ENCODE measurements around the gene GADL1. TPM values are rescaled to one million over a fixed set of nuclear protein-coding genes. Genes with fewer than 3 reads are reported as not detected.

GADL1 gene
- polyA plus RNA-seq, 3 donors, result not detected

GRCh38 chr3:30875505-30875904, 19.0 kb downstream of the GADL1 start:
- DNase-seq, result no peak
- H3K27me3 Mint-ChIP-seq (ENCODE audit: low read depth in 3 of 3), result peaks cover 0 to 3% (median 0%) of the 10 kb centered on the region in 3 donors
- H3K4me3 Mint-ChIP-seq, result no peak overlapping the region
- Histone ChIP-seq H3K9me3 (replicated peaks in 1 of 2; ENCODE audit: control insufficient read depth in 1 of 2, insufficient read depth in 1 of 2, low read length in 2 of 2) (no peaks in the 10 kb centered on the region), H3K36me3 (replicated peaks in 1 of 2; ENCODE audit: control insufficient read depth in 1 of 2, insufficient read depth in 2 of 2, low read length in 2 of 2) (no peaks in the 10 kb centered on the region), H3K4me1 (ENCODE audit: control insufficient read depth in 1 of 2, insufficient read depth in 2 of 2, low read length in 2 of 2) (no peaks in the 10 kb centered on the region), H2AFZ (ENCODE audit: insufficient read depth, low read depth, low read length, poor library complexity, severe bottlenecking) (no peak overlapping the region), H3K27ac (ENCODE audit: low read depth in 1 of 2, low read length in 2 of 2) (no peak overlapping the region), H3K4me2 (replicated peaks; ENCODE audit: extremely low read depth, low read length, poor library complexity, severe bottlenecking) (no peak overlapping the region), H4K20me1 (ENCODE audit: insufficient read depth, low read length) (no peaks in the 10 kb centered on the region), H3K27me3 (ENCODE audit: control insufficient read depth in 2 of 2, insufficient read depth in 2 of 2, low read length in 2 of 2) (no peaks in the 10 kb centered on the region), H3K9ac (ENCODE audit: insufficient read depth, low read length, poor library complexity, severe bottlenecking) (no peak overlapping the region), H3K79me2 (ENCODE audit: insufficient read depth, low read length) (no peaks in the 10 kb centered on the region), H3K4me3 (replicated peaks in 1 of 3; ENCODE audit: low read depth in 2 of 3, low read length in 3 of 3) (no peak overlapping the region)
- H3K27ac Mint-ChIP-seq, result no peak overlapping the region
- intact Hi-C loops (cut with micrococcal nuclease), result no loop called here
- TF ChIP-seq, protein P1, sequence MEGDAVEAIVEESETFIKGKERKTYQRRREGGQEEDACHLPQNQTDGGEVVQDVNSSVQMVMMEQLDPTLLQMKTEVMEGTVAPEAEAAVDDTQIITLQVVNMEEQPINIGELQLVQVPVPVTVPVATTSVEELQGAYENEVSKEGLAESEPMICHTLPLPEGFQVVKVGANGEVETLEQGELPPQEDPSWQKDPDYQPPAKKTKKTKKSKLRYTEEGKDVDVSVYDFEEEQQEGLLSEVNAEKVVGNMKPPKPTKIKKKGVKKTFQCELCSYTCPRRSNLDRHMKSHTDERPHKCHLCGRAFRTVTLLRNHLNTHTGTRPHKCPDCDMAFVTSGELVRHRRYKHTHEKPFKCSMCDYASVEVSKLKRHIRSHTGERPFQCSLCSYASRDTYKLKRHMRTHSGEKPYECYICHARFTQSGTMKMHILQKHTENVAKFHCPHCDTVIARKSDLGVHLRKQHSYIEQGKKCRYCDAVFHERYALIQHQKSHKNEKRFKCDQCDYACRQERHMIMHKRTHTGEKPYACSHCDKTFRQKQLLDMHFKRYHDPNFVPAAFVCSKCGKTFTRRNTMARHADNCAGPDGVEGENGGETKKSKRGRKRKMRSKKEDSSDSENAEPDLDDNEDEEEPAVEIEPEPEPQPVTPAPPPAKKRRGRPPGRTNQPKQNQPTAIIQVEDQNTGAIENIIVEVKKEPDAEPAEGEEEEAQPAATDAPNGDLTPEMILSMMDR (IDR thresholded peaks at IDR 0.05), result no peak
- WGBS (ENCODE audit: insufficient coverage), result 94% methylated on average over 4 of the region's 5 CpGs
- H3K9me3 Mint-ChIP-seq, result peaks cover 0 to 3% (median 0%) of the 10 kb centered on the region in 7 donors
- no peaks in the 10 kb centered on the region for H3K36me3 Mint-ChIP-seq
- H3K4me1 Mint-ChIP-seq, result no peaks in the 10 kb centered on the region

DNA sequence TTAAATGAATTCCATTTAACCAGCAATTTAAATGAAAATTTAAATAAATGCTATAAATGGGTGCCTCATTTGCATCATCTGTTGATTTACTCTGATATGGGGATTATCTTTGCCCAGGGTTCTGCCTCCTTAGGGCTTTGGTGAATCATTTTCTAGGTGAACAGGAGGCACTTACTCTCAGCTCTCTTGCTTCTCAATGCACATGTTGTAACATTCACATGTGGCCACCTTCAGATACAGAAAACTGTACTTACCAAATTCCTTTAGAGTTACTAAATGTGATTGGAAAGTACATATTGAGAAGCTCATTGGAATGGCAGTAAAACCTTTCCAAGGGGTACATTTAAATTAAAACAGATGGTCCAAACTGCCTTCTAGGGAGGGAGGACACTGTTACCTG, 20.8 kb downstream of the GADL1 start:
- peaks cover 0 to 2% (median 0%) of the 10 kb centered on the region in 3 donors for H3K27me3 Mint-ChIP-seq (ENCODE audit: low read depth in 3 of 3)
- H3K9me3 Mint-ChIP-seq, result peaks cover 0 to 3% (median 0%) of the 10 kb centered on the region in 7 donors
- H3K27ac ChIP-seq (ENCODE audit: low read depth in 1 of 2, low read length in 2 of 2), result no peak overlapping the region
- DNase-seq, result no peak
- H3K9me3 ChIP-seq (replicated peaks in 1 of 2; ENCODE audit: control insufficient read depth in 1 of 2, insufficient read depth in 1 of 2, low read length in 2 of 2), result no peaks in the 10 kb centered on the region
- H4K20me1 ChIP-seq (ENCODE audit: insufficient read depth, low read length), result no peaks in the 10 kb centered on the region
- H3K4me1 Mint-ChIP-seq, result no peaks in the 10 kb centered on the region
- no peaks in the 10 kb centered on the region for H3K27me3 ChIP-seq (ENCODE audit: control insufficient read depth in 2 of 2, insufficient read depth in 2 of 2, low read length in 2 of 2)
- H3K4me3 Mint-ChIP-seq, result no peak overlapping the region
- H3K36me3 Mint-ChIP-seq, result no peaks in the 10 kb centered on the region
- no peak overlapping the region for H3K9ac ChIP-seq (ENCODE audit: insufficient read depth, low read length, poor library complexity, severe bottlenecking)
- no peak overlapping the region for H3K4me3 ChIP-seq (replicated peaks in 1 of 3; ENCODE audit: low read depth in 2 of 3, low read length in 3 of 3)
- no peak overlapping the region for H3K27ac Mint-ChIP-seq
- intact Hi-C loops (cut with micrococcal nuclease), result no loop called here
- TF ChIP-seq, protein P1 (IDR thresholded peaks at IDR 0.05), result no peak
- no peaks in the 10 kb centered on the region for H3K79me2 ChIP-seq (ENCODE audit: insufficient read depth, low read length)
- no peaks in the 10 kb centered on the region for H3K36me3 ChIP-seq (replicated peaks in 1 of 2; ENCODE audit: control insufficient read depth in 1 of 2, insufficient read depth in 2 of 2, low read length in 2 of 2)
- H3K4me2 ChIP-seq (replicated peaks; ENCODE audit: extremely low read depth, low read length, poor library complexity, severe bottlenecking), result no peak overlapping the region
- H3K4me1 ChIP-seq (ENCODE audit: control insufficient read depth in 1 of 2, insufficient read depth in 2 of 2, low read length in 2 of 2), result no peaks in the 10 kb centered on the region
- H2AFZ ChIP-seq (ENCODE audit: insufficient read depth, low read depth, low read length, poor library complexity, severe bottlenecking), result no peak overlapping the region

Data from CD14-positive monocyte (primary cell).